ENCODE measurements around the gene MTNR1A.
A peak's percentile ranks its signal among the peaks of the same experiment; 100 is the strongest.

Gene MTNR1A
- total RNA-seq = 0 to 0.12 (median 0) reads per million in 9 experiments

- DNase-seq (no peak), ATAC-seq (replicated peaks) (no peak)
- Mint-ChIP-seq H3K27me3 (peaks cover 0 to 15% of the 10 kb centered on the region in 2 donors), H3K4me3 (no peak within 1 kb of the TSS), H3K4me1 (ENCODE audit: low read depth in 2 of 2) (no peaks in the 10 kb centered on the region), H3K27ac (no peak within 1 kb of the TSS), H3K9me3 (peaks cover 0 to 3% of the 10 kb centered on the region in 2 donors), H3K36me3 (ENCODE audit: insufficient read depth) (no peaks in the 10 kb centered on the region)
Measured at GRCh38 chr4:186554914-186555827, at the start of gene MTNR1A. MTNR1A (minus strand) TSS chr4:186555567; CDS start chr4:186555365, 202 bp downstream.

GRCh38 chr4:186604124-186604807 lies 48.9 kb upstream of the MTNR1A start:
- Mint-ChIP-seq H3K4me1 (ENCODE audit: low read depth in 2 of 2) (no peaks in the 10 kb centered on the region), H3K4me3 (no peak overlapping the region), H3K9me3 (peaks cover 2 to 21% of the 10 kb centered on the region in 2 donors), H3K27me3 (no peaks in the 10 kb centered on the region), H3K36me3 (ENCODE audit: insufficient read depth) (no peaks in the 10 kb centered on the region), H3K27ac (no peak overlapping the region)
- no peak for DNase-seq
- ATAC-seq (replicated peaks) = no peak

GRCh38 chr4:186602978-186603377 lies 47.6 kb upstream of the MTNR1A start:
- no peak for DNase-seq
- no peak for ATAC-seq (replicated peaks)
- no peaks in the 10 kb centered on the region for H3K36me3 Mint-ChIP-seq (ENCODE audit: insufficient read depth)
- H3K4me1 Mint-ChIP-seq (ENCODE audit: low read depth in 2 of 2) = no peaks in the 10 kb centered on the region
- peaks cover 2 to 21% of the 10 kb centered on the region in 2 donors for H3K9me3 Mint-ChIP-seq
- no peaks in the 10 kb centered on the region for H3K27me3 Mint-ChIP-seq
- no peak overlapping the region for H3K27ac Mint-ChIP-seq
- no peak overlapping the region for H3K4me3 Mint-ChIP-seq

- Mint-ChIP-seq H3K4me1 (ENCODE audit: low read depth in 2 of 2) (no peaks in the 10 kb centered on the region), H3K36me3 (ENCODE audit: insufficient read depth) (no peaks in the 10 kb centered on the region), H3K9me3 (peaks cover 0 to 9% of the 10 kb centered on the region in 2 donors), H3K27ac (no peak overlapping the region), H3K27me3 (peaks cover 0 to 6% of the 10 kb centered on the region in 2 donors), H3K4me3 (no peak overlapping the region)
- no peak for DNase-seq
- ATAC-seq (replicated peaks) = no peak
Measured at GRCh38 chr4:186599483-186599882, 44.1 kb upstream of the MTNR1A start.

DNA sequence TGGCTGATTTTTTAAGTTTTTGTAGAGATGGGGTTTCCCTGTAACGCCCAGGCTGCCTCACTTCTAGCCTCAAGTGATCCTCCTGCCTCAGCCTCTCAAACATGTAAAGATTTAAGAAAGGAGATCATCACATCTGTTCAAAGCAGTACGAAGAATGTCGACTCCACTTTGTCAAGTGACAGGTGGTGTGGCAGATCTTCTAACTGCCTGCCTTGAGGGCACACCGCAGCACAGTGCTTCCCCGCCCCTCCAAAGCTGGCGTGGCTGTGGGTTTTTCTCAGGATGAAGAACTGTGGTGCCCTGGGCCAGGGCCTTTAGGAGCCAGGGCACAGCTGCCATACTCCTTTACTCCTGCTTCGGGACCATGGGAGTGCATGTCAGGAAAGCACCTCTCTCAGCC lies 43.3 kb upstream of the MTNR1A start:
- Mint-ChIP-seq H3K9me3 (peaks cover 0 to under 1% of the 10 kb centered on the region in 2 donors), H3K36me3 (ENCODE audit: insufficient read depth) (no peaks in the 10 kb centered on the region), H3K27me3 (peaks cover 0 to 6% of the 10 kb centered on the region in 2 donors), H3K4me1 (ENCODE audit: low read depth in 2 of 2) (no peaks in the 10 kb centered on the region), H3K4me3 (no peak overlapping the region), H3K27ac (no peak overlapping the region)
- ATAC-seq (replicated peaks) = no peak
- no peak for DNase-seq

- Mint-ChIP-seq H3K9me3 (no peaks in the 10 kb centered on the region), H3K27me3 (peaks cover 0 to 6% of the 10 kb centered on the region in 2 donors), H3K4me3 (no peak overlapping the region), H3K27ac (no peak overlapping the region), H3K4me1 (ENCODE audit: low read depth in 2 of 2) (no peaks in the 10 kb centered on the region), H3K36me3 (ENCODE audit: insufficient read depth) (no peaks in the 10 kb centered on the region)
- no peak for ATAC-seq (replicated peaks)
- no peak for DNase-seq
Measured at GRCh38 chr4:186596850-186597390, 41.6 kb upstream of the MTNR1A start.

GRCh38 chr4:186596346-186596745 lies 41.0 kb upstream of the MTNR1A start:
- DNase-seq (no peak), ATAC-seq (replicated peaks) (no peak)
- Mint-ChIP-seq H3K36me3 (ENCODE audit: insufficient read depth) (no peaks in the 10 kb centered on the region), H3K4me3 (no peak overlapping the region), H3K27me3 (peaks cover 0 to 6% of the 10 kb centered on the region in 2 donors), H3K9me3 (no peaks in the 10 kb centered on the region), H3K4me1 (ENCODE audit: low read depth in 2 of 2) (no peaks in the 10 kb centered on the region), H3K27ac (no peak overlapping the region)

DNA sequence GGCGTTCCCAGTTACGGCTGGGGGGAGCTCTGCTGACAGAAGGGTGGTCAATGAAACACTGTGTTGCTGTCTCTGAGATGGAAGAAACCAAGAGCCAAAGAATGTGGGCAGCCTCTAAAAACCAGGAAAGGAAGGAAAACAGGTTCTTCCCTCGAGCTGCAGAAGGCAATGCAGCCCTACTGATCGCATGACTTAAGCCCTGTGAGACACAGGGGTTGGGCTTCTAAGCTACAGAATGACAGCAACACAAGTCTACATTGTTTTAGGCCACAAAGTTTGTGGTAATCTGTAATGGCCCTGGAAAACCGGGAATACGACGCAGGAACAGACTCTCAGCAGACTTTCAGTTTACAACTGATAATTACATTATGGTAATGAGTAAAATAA lies 38.2 kb upstream of the MTNR1A start:
- no peaks in the 10 kb centered on the region for H3K9me3 Mint-ChIP-seq
- ATAC-seq (replicated peaks) (no peak), DNase-seq (no peak)
- H3K27ac Mint-ChIP-seq = no peak overlapping the region
- H3K4me3 Mint-ChIP-seq = no peak overlapping the region
- peaks cover 0 to 6% of the 10 kb centered on the region in 2 donors for H3K27me3 Mint-ChIP-seq
- H3K4me1 Mint-ChIP-seq (ENCODE audit: low read depth in 2 of 2) = no peaks in the 10 kb centered on the region
- H3K36me3 Mint-ChIP-seq (ENCODE audit: insufficient read depth) = no peaks in the 10 kb centered on the region

DNA sequence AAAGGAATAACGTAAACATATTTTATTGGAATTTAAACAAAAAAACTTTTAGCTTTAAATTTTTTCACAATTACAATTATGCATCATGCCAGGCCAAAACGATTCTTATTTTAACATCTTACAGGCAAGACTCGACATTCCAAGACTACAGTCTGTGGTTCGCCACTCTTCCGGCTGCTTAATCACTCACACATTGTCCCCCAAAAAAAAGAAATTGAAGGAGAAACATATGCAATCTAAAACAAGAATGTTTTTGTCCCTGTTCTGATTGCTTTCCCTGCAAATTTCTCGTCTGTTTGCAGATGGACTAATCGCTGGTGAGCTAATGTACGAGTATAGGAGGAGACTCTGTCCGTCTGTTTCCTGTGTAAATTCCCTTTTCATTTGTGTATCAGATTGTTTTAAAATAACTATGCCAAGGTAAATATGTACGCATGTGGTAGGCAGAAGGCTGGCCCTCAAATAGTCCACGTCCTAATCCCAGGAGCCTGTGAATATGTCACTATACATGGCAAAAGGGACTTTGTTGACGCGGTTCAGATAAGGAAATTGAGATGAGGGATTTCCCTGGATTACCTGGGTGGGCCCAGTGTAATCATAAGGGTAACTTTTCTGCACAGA lies 37.7 kb upstream of the MTNR1A start:
- Mint-ChIP-seq H3K36me3 (ENCODE audit: insufficient read depth) (no peaks in the 10 kb centered on the region), H3K27ac (no peak overlapping the region), H3K27me3 (peaks cover 0 to 6% of the 10 kb centered on the region in 2 donors), H3K9me3 (no peaks in the 10 kb centered on the region), H3K4me3 (no peak overlapping the region), H3K4me1 (ENCODE audit: low read depth in 2 of 2) (no peaks in the 10 kb centered on the region)
- DNase-seq = no peak
- ATAC-seq (replicated peaks) = no peak

GRCh38 chr4:186592445-186592844 lies 37.1 kb upstream of the MTNR1A start:
- H3K4me1 Mint-ChIP-seq (ENCODE audit: low read depth in 2 of 2) = no peaks in the 10 kb centered on the region
- DNase-seq = no peak
- H3K27me3 Mint-ChIP-seq = peaks cover 0 to 6% of the 10 kb centered on the region in 2 donors

GRCh38 chr4:186591651-186592050 lies 36.3 kb upstream of the MTNR1A start:
- H3K36me3 Mint-ChIP-seq (ENCODE audit: insufficient read depth) = no peaks in the 10 kb centered on the region
- no peaks in the 10 kb centered on the region for H3K9me3 Mint-ChIP-seq
- H3K27ac Mint-ChIP-seq = no peak overlapping the region
- H3K4me3 Mint-ChIP-seq = no peak overlapping the region
- DNase-seq (no peak), ATAC-seq (replicated peaks) (no peak)
- H3K27me3 Mint-ChIP-seq = peaks cover 0 to 1% of the 10 kb centered on the region in 2 donors
- H3K4me1 Mint-ChIP-seq (ENCODE audit: low read depth in 2 of 2) = no peaks in the 10 kb centered on the region

More at GRCh38 chr4:186592445-186592844, 37.1 kb upstream of the MTNR1A start:
- Mint-ChIP-seq H3K9me3 (no peaks in the 10 kb centered on the region), H3K27ac (no peak overlapping the region), H3K4me3 (no peak overlapping the region), H3K36me3 (ENCODE audit: insufficient read depth) (no peaks in the 10 kb centered on the region)
- ATAC-seq (replicated peaks) = no peak

DNA sequence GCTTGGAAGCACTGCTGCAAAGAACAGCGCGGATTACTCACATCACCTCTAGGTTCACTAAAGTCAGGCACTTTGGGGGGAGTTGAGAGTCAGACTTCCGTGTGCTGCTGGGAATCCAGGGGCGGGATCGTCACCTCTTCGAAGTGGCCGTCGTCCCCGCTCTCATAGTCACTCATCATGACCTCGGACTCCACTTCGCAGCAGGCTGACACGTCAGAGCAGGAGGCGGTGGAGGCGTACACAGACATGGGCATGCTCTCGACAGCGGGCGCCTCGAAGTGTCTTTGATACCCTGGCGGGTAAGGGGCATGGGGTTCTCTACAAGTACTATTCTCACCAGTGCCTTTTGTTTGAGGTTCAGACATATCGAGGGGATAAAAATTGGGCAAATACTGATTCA lies 33.1 kb upstream of the MTNR1A start:
- DNase-seq = no peak
- Mint-ChIP-seq H3K4me1 (ENCODE audit: low read depth in 2 of 2) (no peaks in the 10 kb centered on the region), H3K27ac (no peak overlapping the region), H3K36me3 (ENCODE audit: insufficient read depth) (no peaks in the 10 kb centered on the region), H3K27me3 (peaks cover 6% of the 10 kb centered on the region in 2 donors), H3K4me3 (no peak overlapping the region), H3K9me3 (no peaks in the 10 kb centered on the region)
- no peak for ATAC-seq (replicated peaks)

DNA sequence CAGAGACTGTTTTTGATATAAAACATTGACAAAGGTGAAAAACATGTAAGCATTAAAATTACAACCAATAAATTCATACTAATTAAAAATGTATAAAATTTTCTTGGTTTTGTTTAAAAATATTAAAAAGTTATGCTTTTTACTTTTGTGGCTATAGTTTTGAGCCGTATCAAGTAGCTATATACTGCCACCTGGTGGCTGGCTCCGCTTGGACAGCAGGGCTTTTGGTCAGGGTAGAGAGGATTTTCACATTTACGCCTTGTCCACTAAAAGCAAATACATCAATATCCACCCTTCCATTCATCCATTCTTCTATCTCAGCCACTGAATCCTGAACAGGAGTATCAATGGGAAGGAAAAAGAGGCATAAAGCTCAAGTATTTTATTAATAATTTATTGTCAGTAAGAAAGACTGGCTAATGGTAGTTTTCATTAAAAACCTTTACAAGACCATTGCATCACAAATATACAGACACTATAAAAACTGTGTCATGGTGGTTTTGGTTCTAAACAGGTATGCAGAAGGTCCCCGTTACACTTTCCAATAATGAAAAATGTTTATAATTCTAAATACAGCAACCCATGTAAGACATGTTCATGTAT lies 32.1 kb upstream of the MTNR1A start:
- DNase-seq (peak; percentile 34 to 38 (median 38)), ATAC-seq (replicated peaks) (peak; percentile 51)
- Mint-ChIP-seq H3K27ac (no peak overlapping the region), H3K9me3 (no peaks in the 10 kb centered on the region), H3K27me3 (peaks cover 6% of the 10 kb centered on the region in 2 donors), H3K4me3 (no peak overlapping the region), H3K36me3 (ENCODE audit: insufficient read depth) (no peaks in the 10 kb centered on the region), H3K4me1 (ENCODE audit: low read depth in 2 of 2) (no peaks in the 10 kb centered on the region)
